GM23338 (cell line): ENCODE data around the gene IHH. TPM values are rescaled to one million over a fixed set of nuclear protein-coding genes. Genes with fewer than 3 reads are reported as not detected.
A peak's percentile ranks its signal among the peaks of the same experiment; 100 is the strongest.

Experiments
- ATAC-seq: fragments of 200-7000 bp; cut with Tn5 transposase; 3 replicates; pipeline ENCODE4 v1.9.1; 2020
- DNase-seq: peaks from one replicate; pipeline ENCODE4 v3.0.0-alpha.2; 2015; ENCODE audit warnings: low spot score
- H2AFZ ChIP-seq: fragments of 200-600 bp; sonication (generic); 2 replicates; pipeline ENCODE4 v1.8.0; 2016; ENCODE audit warnings: antibody characterized with exemption, mild to moderate bottlenecking, moderate library complexity
- H3F3A ChIP-seq: fragments of 200-600 bp; sonication (generic); replicated peaks from 2 replicates; pipeline ENCODE4 v1.8.0; 2017; ENCODE audit warnings: antibody characterized with exemption, mixed run types, low read depth
- H3K27ac ChIP-seq: fragments of 200-600 bp; sonication (generic); 2 replicates; pipeline ENCODE4 v1.6.1; 2016; ENCODE audit warnings: low read depth
- H3K27me3 ChIP-seq: fragments of 200-600 bp; sonication (generic); 2 replicates; pipeline ENCODE4 v1.8.0; 2016; ENCODE audit warnings: mild to moderate bottlenecking, mixed run types, moderate library complexity; ENCODE audit not compliant: insufficient read depth
- H3K36me3 ChIP-seq: fragments of 200-600 bp; sonication (generic); 2 replicates; pipeline ENCODE4 v1.8.0; 2016; ENCODE audit warnings: mild to moderate bottlenecking; ENCODE audit not compliant: insufficient read depth
- H3K4me1 ChIP-seq: fragments of 200-600 bp; sonication (generic); 2 replicates; pipeline ENCODE4 v1.8.0; 2016; ENCODE audit warnings: mild to moderate bottlenecking, moderate library complexity; ENCODE audit not compliant: insufficient read depth
- H3K4me2 ChIP-seq: fragments of 200-600 bp; sonication (generic); 2 replicates; pipeline ENCODE4 v1.7.1; 2017; ENCODE audit warnings: mixed run types
- H3K4me3 ChIP-seq: fragments of 200-600 bp; sonication (generic); 2 replicates; pipeline ENCODE4 v1.6.1; 2016; ENCODE audit warnings: mixed run types
- H3K79me2 ChIP-seq: fragments of 200-600 bp; sonication (generic); replicated peaks from 2 replicates; pipeline ENCODE4 v1.8.0; 2017; ENCODE audit warnings: mild to moderate bottlenecking; ENCODE audit not compliant: insufficient read depth
- H3K9me2 ChIP-seq: fragments of 200-600 bp; sonication (generic); 2 replicates; pipeline ENCODE4 v1.8.0; 2017; ENCODE audit not compliant: insufficient read depth
- H4K20me1 ChIP-seq: fragments of 200-600 bp; sonication (generic); replicated peaks from 2 replicates; pipeline ENCODE4 v1.8.0; 2017; ENCODE audit warnings: mild to moderate bottlenecking; ENCODE audit not compliant: insufficient read depth
- H3K27ac Mint-ChIP-seq: 2 replicates; pipeline ENCODE4 v1.8.0; 2020; ENCODE audit warnings: inconsistent platforms, mild to moderate bottlenecking, moderate library complexity, mixed read lengths
- H3K27me3 Mint-ChIP-seq: 3 replicates; pipeline ENCODE4 v1.8.0; 2022; ENCODE audit warnings: low read depth, mild to moderate bottlenecking, moderate library complexity, mixed read lengths, inconsistent platforms; ENCODE audit not compliant: insufficient read depth, poor library complexity
- H3K36me3 Mint-ChIP-seq: 3 replicates; pipeline ENCODE4 v1.8.0; 2021; ENCODE audit warnings: low read depth, mild to moderate bottlenecking, inconsistent platforms, moderate library complexity, mixed read lengths
- H3K4me1 Mint-ChIP-seq: 3 replicates; pipeline ENCODE4 v1.8.0; 2020; ENCODE audit warnings: mild to moderate bottlenecking, inconsistent platforms, mixed read lengths
- H3K4me3 Mint-ChIP-seq: 3 replicates; pipeline ENCODE4 v1.8.0; 2021; ENCODE audit warnings: moderate library complexity, mild to moderate bottlenecking, inconsistent platforms, mixed read lengths
- H3K9me3 Mint-ChIP-seq: 3 replicates; pipeline ENCODE4 v1.8.0; 2020; ENCODE audit warnings: moderate library complexity, mild to moderate bottlenecking, inconsistent platforms, mixed read lengths
- EZH2phosphoT487 ChIP-seq: fragments of 200-600 bp; sonication (generic); IDR thresholded peaks from one replicate; pipeline ENCODE4 v1.8.1; 2018; ENCODE audit warnings: antibody characterized with exemption; ENCODE audit not compliant: unreplicated experiment
- NANOG ChIP-seq: IDR thresholded peaks from 2 replicates; pipeline ENCODE4 v1.6.1; 2016; ENCODE audit warnings: antibody characterized with exemption, borderline replicate concordance
- POLR2AphosphoS5 ChIP-seq: IDR thresholded peaks from 2 replicates; pipeline ENCODE4 v1.6.1; 2016; ENCODE audit warnings: antibody characterized with exemption, low read depth
- STAT1 ChIP-seq: IDR thresholded peaks from one replicate; pipeline ENCODE4 v1.6.1; 2016; ENCODE audit warnings: antibody characterized with exemption; ENCODE audit not compliant: unreplicated experiment
- ZNF114 ChIP-seq: fragments of 250-450 bp; sonication (Bioruptor Pico); IDR thresholded peaks from 2 replicates; pipeline ENCODE4 v1.5.0; 2020; ENCODE audit warnings: mild to moderate bottlenecking, moderate library complexity
- polyA plus RNA-seq: library from polyadenylated mRNA; unstranded; fragments of >200 nt; fragmentation: Nextera tagmentation; extraction: Ambion mirVana; gene quantifications from 2 replicates; pipeline ENCODE4 v1.2.1, GENCODE V29; 2016
- total RNA-seq: library from RNA; depleted of rRNA; stranded (reverse); fragments of >200 nt; shearing (Covaris generic); gene quantifications from 2 replicates; pipeline ENCODE4 v1.2.3, GENCODE V29; 2014
- TF ChIP-seq, protein P1 (sequence below), 2 experiments: fragments of 200-600 bp in 1 of 2; sonication (generic) in 1 of 2; conservative IDR thresholded peaks; 2 replicates each; pipeline versions ENCODE4 v1.5.1 to v1.6.1; 2016 to 2017; ENCODE audit warnings: antibody characterized with exemption in 2 of 2, low read depth in 2 of 2, mild to moderate bottlenecking in 2 of 2, moderate library complexity in 1 of 2
- TF ChIP-seq, protein P2 (sequence below): IDR thresholded peaks from one replicate; pipeline ENCODE4 v1.6.1; 2018; ENCODE audit warnings: antibody characterized with exemption; ENCODE audit not compliant: unreplicated experiment

Gene IHH
- total and polyA plus RNA-seq, 2 experiments from 2014 or later = not detected

DNA sequence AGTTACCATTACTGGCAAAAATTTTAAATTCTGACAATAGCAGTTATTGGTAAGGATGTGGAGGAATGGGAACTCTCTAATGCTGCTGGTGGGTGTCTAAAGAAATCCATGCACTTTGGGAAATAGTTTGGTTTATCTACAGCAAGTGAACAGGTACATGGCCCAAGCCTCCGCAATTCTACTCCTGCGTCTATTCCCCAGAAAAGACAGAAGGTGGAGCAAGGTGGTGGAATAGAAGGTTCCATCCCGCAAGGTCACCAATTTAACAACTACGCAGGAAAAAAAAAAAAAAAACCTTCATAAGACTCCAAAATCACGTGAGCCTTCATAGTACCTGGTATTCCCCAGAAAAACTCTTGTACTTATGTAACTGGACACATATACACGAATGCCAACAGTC, 25.9 kb downstream of the IHH start:
- no peak overlapping the region for H3K27ac ChIP-seq
- H3K9me3 Mint-ChIP-seq = no peaks in the 10 kb centered on the region; the same call in 2 of the 3 replicates
- no peak for ATAC-seq
- H3K27me3 Mint-ChIP-seq = peaks cover 9% of the 10 kb centered on the region
- H3K27me3 ChIP-seq = no peaks in the 10 kb centered on the region
- TF ChIP-seq, protein P1, sequence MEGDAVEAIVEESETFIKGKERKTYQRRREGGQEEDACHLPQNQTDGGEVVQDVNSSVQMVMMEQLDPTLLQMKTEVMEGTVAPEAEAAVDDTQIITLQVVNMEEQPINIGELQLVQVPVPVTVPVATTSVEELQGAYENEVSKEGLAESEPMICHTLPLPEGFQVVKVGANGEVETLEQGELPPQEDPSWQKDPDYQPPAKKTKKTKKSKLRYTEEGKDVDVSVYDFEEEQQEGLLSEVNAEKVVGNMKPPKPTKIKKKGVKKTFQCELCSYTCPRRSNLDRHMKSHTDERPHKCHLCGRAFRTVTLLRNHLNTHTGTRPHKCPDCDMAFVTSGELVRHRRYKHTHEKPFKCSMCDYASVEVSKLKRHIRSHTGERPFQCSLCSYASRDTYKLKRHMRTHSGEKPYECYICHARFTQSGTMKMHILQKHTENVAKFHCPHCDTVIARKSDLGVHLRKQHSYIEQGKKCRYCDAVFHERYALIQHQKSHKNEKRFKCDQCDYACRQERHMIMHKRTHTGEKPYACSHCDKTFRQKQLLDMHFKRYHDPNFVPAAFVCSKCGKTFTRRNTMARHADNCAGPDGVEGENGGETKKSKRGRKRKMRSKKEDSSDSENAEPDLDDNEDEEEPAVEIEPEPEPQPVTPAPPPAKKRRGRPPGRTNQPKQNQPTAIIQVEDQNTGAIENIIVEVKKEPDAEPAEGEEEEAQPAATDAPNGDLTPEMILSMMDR (conservative IDR thresholded peaks at IDR 0.05; ENCODE audit: low read depth in 2 of 2) = peak; percentile 21 to 42; a peak in 2 of 4 replicates
- TF ChIP-seq POLR2AphosphoS5 = no peak
- H3K36me3 Mint-ChIP-seq = no peaks in the 10 kb centered on the region
- peaks cover 2% of the 10 kb centered on the region; the same call in 2 of the 3 replicates for H3K4me1 Mint-ChIP-seq
- H3K4me2 ChIP-seq = no peak overlapping the region
- H3K36me3 ChIP-seq = no peaks in the 10 kb centered on the region
- no peaks in the 10 kb centered on the region for H3K79me2 ChIP-seq
- no peaks in the 10 kb centered on the region for H4K20me1 ChIP-seq
- no peaks in the 10 kb centered on the region for H3K4me1 ChIP-seq
- no peak overlapping the region for H2AFZ ChIP-seq
- no peaks in the 10 kb centered on the region for H3F3A ChIP-seq
- no peak overlapping the region for H3K4me3 Mint-ChIP-seq
- no peak overlapping the region for H3K27ac Mint-ChIP-seq
- no peak overlapping the region for H3K4me3 ChIP-seq
- no peaks in the 10 kb centered on the region for H3K9me2 ChIP-seq
- peak; percentile 35 for DNase-seq

DNA sequence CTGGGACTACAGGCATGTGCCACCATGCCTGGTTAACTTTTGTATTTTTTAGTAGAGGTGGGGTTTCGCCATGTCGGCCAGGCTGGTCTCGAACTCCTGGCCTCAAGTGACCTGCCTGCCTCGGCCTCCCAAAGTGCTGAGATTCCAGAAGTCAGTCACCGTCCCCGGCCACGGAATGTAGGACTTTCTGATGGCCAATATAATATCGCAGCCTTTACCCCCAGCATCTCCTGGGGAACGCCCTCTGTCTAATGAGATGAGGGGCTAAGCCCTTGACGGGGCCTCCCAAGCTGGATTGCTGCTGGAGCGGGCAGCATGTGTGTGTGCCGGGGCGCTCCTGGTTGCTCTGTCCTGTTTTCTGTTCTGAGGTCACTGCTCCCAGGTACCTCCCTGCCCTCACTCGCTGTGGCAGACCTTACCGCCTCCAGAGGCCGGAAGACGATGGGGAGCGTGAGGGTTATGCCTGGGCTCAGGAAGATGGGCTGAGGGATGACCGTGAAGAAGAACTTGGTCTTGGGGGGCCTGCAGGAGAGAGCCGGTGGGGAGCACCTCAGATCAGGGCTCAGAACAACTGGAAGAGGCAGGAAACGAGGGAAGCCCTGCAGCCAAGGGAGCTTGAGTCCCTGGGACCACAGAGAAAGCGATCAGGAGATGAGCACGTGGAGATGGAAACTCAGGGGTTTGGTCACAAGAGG, 28.5 kb downstream of the IHH start:
- no peak for DNase-seq
- H3F3A ChIP-seq = no peaks in the 10 kb centered on the region
- H3K9me2 ChIP-seq = no peaks in the 10 kb centered on the region
- H3K27ac Mint-ChIP-seq = no peak overlapping the region
- no peak for ATAC-seq
- no peak overlapping the region for H3K27ac ChIP-seq
- no peaks in the 10 kb centered on the region; the same call in 2 of the 3 replicates for H3K9me3 Mint-ChIP-seq
- H3K27me3 Mint-ChIP-seq = peaks cover 14% of the 10 kb centered on the region
- no peaks in the 10 kb centered on the region for H3K27me3 ChIP-seq
- H3K36me3 Mint-ChIP-seq = no peaks in the 10 kb centered on the region
- no peaks in the 10 kb centered on the region for H4K20me1 ChIP-seq
- peaks cover 3% of the 10 kb centered on the region; the same call in 2 of the 3 replicates for H3K4me1 Mint-ChIP-seq
- no peaks in the 10 kb centered on the region for H3K79me2 ChIP-seq
- H3K4me1 ChIP-seq = no peaks in the 10 kb centered on the region
- no peak overlapping the region for H3K4me3 ChIP-seq
- no peaks in the 10 kb centered on the region for H3K36me3 ChIP-seq
- H3K4me2 ChIP-seq = no peak overlapping the region
- H2AFZ ChIP-seq = 0 out of 2 replicates have a peak overlapping the region, but pooled peaks have one; percentile 28
- H3K4me3 Mint-ChIP-seq = no peak overlapping the region
- TF ChIP-seq ZNF114 (no peak), NANOG (no peak), EZH2phosphoT487 (no peak), STAT1 (no peak), POLR2AphosphoS5 (no peak)
- TF ChIP-seq, protein P2, sequence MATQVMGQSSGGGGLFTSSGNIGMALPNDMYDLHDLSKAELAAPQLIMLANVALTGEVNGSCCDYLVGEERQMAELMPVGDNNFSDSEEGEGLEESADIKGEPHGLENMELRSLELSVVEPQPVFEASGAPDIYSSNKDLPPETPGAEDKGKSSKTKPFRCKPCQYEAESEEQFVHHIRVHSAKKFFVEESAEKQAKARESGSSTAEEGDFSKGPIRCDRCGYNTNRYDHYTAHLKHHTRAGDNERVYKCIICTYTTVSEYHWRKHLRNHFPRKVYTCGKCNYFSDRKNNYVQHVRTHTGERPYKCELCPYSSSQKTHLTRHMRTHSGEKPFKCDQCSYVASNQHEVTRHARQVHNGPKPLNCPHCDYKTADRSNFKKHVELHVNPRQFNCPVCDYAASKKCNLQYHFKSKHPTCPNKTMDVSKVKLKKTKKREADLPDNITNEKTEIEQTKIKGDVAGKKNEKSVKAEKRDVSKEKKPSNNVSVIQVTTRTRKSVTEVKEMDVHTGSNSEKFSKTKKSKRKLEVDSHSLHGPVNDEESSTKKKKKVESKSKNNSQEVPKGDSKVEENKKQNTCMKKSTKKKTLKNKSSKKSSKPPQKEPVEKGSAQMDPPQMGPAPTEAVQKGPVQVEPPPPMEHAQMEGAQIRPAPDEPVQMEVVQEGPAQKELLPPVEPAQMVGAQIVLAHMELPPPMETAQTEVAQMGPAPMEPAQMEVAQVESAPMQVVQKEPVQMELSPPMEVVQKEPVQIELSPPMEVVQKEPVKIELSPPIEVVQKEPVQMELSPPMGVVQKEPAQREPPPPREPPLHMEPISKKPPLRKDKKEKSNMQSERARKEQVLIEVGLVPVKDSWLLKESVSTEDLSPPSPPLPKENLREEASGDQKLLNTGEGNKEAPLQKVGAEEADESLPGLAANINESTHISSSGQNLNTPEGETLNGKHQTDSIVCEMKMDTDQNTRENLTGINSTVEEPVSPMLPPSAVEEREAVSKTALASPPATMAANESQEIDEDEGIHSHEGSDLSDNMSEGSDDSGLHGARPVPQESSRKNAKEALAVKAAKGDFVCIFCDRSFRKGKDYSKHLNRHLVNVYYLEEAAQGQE = no peak
- TF ChIP-seq, protein P1 (conservative IDR thresholded peaks at IDR 0.05; ENCODE audit: low read depth in 2 of 2) = no peak
